AG04449 (cell line): ENCODE data around the gene CUL2.
A peak's percentile ranks its signal among the peaks of the same experiment; 100 is the strongest.

Experiments
- CTCF ChIA-PET: fragments of 350-600 bp; formaldehyde crosslinking; extraction: SDS; loops from one replicate; lab custom pipeline; 2021; ENCODE audit warnings: antibody characterized with exemption; lab: Yijun Ruan, JAX
- POLR2A ChIA-PET: fragments of 400-600, 350-600 bp; formaldehyde crosslinking; extraction: SDS; loops from one replicate; lab custom pipeline; 2020; ENCODE audit warnings: antibody characterized with exemption, inconsistent platforms; lab: Yijun Ruan, JAX
- DNase-seq: peaks from one replicate; pipeline ENCODE4 v3.0.0-alpha.2; 2010; ENCODE audit warnings: low read depth, low spot score
- H3K4me3 ChIP-seq: 2 replicates; pipeline ENCODE4 v1.5.1; 2011; ENCODE audit warnings: low read depth, mild to moderate bottlenecking, control low read depth, low read length
- TF ChIP-seq, protein P1 (sequence below): IDR thresholded peaks from one replicate; pipeline ENCODE4 v1.5.1; 2011; ENCODE audit warnings: mild to moderate bottlenecking, moderate library complexity, low read length, control low read depth, inconsistent platforms; ENCODE audit not compliant: insufficient read depth; ENCODE audit errors: missing control alignments

The CUL2 gene

DNA sequence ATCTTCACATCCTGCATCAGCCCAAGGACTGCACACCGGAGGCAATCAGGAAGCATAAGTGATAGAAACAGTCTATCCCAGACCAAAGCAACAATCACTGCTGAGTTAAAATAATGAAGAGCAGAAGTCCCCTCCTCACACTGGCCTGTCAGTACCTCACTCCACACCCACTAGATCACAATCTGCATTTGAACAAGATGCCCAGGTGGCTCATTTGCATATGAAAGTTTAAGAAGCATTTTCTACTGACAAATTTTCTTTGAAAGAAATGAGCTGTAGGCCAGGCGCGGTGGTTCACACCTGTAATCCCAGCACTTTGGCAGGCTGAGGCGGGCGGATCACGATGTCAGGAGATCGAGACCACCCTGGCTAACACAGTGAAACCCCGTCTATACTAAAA is 77.4 kb downstream of the CUL2 start:
- DNase-seq = no peak
- TF ChIP-seq, protein P1, sequence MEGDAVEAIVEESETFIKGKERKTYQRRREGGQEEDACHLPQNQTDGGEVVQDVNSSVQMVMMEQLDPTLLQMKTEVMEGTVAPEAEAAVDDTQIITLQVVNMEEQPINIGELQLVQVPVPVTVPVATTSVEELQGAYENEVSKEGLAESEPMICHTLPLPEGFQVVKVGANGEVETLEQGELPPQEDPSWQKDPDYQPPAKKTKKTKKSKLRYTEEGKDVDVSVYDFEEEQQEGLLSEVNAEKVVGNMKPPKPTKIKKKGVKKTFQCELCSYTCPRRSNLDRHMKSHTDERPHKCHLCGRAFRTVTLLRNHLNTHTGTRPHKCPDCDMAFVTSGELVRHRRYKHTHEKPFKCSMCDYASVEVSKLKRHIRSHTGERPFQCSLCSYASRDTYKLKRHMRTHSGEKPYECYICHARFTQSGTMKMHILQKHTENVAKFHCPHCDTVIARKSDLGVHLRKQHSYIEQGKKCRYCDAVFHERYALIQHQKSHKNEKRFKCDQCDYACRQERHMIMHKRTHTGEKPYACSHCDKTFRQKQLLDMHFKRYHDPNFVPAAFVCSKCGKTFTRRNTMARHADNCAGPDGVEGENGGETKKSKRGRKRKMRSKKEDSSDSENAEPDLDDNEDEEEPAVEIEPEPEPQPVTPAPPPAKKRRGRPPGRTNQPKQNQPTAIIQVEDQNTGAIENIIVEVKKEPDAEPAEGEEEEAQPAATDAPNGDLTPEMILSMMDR = no peak
- CTCF ChIA-PET = interaction anchor here (1.1 to 2.1 kb wide), 3 partner anchors 14 to 18 kb away, joined by 3 to 7 read pairs (median 5); no protein-coding TSS in a partner anchor
- POLR2A ChIA-PET = no interaction called here
- H3K4me3 ChIP-seq = no peak overlapping the region

DNA sequence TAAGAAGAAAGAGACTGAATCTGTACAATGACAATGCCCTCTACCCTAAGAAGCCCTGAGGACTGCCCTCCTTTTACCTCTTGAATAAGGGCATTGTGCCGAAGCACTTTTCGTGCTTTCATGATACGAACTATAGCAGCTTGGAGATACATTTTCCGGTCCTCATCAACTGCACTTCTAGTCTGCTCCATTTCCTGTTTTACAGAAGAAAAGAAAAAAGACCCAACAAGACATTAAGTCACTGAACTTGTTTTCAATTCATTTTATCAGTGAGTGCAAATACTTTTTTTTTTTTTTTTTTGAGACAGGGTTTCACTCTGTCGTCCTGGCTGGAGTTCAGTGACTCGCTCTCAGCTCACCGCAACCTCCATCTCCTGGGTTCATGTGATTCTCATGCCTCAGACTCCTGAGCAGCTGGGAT is 78.4 kb downstream of the CUL2 start:
- H3K4me3 ChIP-seq = no peak overlapping the region
- DNase-seq = no peak
- ChIA-PET POLR2A (no interaction called here), CTCF (interaction anchor here (1.1 to 1.3 kb wide), 2 partner anchors 15 to 17 kb away, joined by 3 to 7 read pairs; no protein-coding TSS in a partner anchor)
- TF ChIP-seq, protein P1 = no peak

GRCh38 chr10:35007858-35008301 is 82.3 kb downstream of the CUL2 start:
- TF ChIP-seq, protein P1 = no peak
- POLR2A ChIA-PET = no interaction called here
- H3K4me3 ChIP-seq = no peak overlapping the region
- no peak for DNase-seq
- CTCF ChIA-PET = interaction anchor here (5.5 kb wide), 1 partner anchor 12 kb away, joined by 25 read pairs; no protein-coding TSS in a partner anchor

DNA sequence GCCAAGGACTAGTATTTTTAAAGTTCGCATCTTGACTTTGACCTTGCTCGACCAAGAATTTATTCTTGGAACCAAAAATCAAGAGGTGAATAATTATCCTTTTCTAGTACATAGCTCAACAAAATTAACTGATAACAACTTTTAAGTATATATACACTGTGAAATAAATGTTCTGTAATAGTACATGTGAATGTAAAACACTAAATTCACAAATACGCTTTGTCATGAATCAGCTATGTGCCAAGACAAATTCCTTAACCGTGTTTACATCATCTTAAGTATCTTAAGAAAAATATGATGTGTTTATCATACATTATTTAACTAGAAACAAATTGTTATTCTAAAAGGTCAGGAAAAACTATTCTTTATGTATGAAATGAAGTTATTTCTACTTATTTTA is 83.3 kb downstream of the CUL2 start:
- no peak overlapping the region for H3K4me3 ChIP-seq
- no peak for DNase-seq
- CTCF ChIA-PET = interaction anchor here (1.1 to 5.5 kb wide), 4 partner anchors 11 to 340 kb away, joined by 4 to 25 read pairs (median 5); no protein-coding TSS in a partner anchor
- POLR2A ChIA-PET = no interaction called here
- TF ChIP-seq, protein P1 = no peak

DNA sequence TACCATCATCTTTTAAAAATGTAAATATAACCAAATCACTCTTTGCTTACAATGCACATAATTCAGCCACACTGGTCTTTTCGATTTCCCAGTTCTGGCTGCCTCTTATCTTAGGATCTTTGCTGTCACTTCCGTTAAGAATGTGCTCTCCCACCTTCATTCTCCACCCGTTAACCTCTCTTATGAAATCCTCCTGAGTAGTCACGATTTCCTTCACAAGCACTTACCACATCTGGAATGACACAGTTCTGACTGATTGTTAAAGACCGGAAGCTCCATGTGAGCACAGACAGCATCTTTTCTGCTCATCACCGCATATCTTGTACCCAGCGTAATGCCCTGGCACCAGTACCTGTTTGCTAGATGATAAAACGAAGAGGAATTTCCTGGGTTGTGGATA is 84.3 kb downstream of the CUL2 start:
- ChIA-PET CTCF (interaction anchor here (1.2 to 5.5 kb wide), 3 partner anchors 10 to 21 kb away, joined by 4 to 25 read pairs (median 4); no protein-coding TSS in a partner anchor), POLR2A (interaction anchor here (1.0 kb wide), 1 partner anchor 11 kb away, joined by 5 read pairs; no protein-coding TSS in a partner anchor)
- TF ChIP-seq, protein P1 = no peak
- H3K4me3 ChIP-seq = no peak overlapping the region
- DNase-seq = peak; percentile 93

DNA sequence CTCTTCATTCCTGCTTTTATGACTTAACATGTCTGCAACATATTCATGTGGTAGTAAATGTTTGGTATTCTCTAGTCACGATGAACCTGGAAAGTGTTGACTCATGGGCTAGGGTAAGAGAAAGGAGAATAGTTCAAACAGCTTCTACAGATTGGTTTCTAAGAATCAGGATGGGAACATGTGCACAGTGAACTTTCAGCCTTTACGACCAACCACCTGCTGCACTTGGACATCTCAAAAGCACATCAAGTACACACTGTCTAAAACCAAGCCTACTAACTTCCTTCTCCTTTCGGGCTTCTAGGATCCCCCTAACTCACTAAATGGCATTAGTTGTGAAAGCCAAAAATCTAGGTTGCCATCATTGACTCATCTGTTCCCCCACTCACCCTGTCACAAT is 85.5 kb downstream of the CUL2 start:
- H3K4me3 ChIP-seq = no peak overlapping the region
- ChIA-PET POLR2A (no interaction called here), CTCF (interaction anchor here (1.6 to 5.5 kb wide), 2 partner anchors 9 to 350 kb away, joined by 6 to 25 read pairs; no protein-coding TSS in a partner anchor)
- DNase-seq = no peak
- TF ChIP-seq, protein P1 = no peak
